GM18508 (cell line): ENCODE results near the gene ACOT4.
"Not testable (repeated sequence)": the region's sequence is repeated elsewhere in the genome, so short reads cannot be mapped to it uniquely, and the experiment has no call there.

Experiments
- ATAC-seq: cut with Tn5 transposase; IDR thresholded peaks from one replicate; pipeline ENCODE4 v1.9.1; 2021; ENCODE audit warnings: moderate number of reproducible peaks; ENCODE audit not compliant: insufficient read depth, unreplicated experiment

ACOT4 gene

DNA sequence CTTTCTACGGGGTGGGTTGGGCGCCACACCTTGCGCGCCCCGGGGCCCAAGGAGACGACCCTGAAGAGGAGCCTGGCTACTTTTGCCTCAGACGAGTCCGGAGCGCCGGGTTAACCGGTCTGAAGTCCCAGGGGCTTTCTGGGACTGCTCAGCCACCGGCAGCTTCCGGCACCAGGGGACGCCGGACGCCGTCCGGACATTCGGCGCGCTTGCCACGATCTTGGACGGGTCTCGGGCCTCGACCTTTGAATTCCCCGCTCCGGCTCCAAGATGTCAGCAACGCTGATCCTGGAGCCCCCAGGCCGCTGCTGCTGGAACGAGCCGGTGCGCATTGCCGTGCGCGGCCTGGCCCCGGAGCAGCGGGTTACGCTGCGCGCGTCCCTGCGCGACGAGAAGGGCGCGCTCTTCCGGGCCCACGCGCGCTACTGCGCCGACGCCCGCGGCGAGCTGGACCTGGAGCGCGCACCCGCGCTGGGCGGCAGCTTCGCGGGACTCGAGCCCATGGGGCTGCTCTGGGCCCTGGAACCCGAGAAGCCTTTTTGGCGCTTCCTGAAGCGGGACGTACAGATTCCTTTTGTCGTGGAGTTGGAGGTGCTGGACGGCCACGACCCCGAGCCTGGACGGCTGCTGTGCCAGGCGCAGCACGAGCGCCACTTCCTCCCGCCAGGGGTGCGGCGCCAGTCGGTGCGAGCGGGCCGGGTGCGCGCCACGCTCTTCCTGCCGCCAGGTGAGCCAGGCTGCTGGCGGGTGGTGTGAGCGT is at the start of gene ACOT4:
ACOT4 (plus strand) TSS at position 184 of the 760 bp plus-strand sequence; CDS start at position 271, 87 bp downstream.
- ATAC-seq, result no peak

- ATAC-seq, result not testable (repeated sequence)
Measured at GRCh38 chr14:73542961-73543360, 48.7 kb upstream of the ACOT4 start.

GRCh38 chr14:73545353-73545752 is 46.3 kb upstream of the ACOT4 start:
- ATAC-seq, result not testable (repeated sequence)

- ATAC-seq, result not testable (repeated sequence)
Measured at GRCh38 chr14:73549097-73549496, 42.6 kb upstream of the ACOT4 start.

DNA sequence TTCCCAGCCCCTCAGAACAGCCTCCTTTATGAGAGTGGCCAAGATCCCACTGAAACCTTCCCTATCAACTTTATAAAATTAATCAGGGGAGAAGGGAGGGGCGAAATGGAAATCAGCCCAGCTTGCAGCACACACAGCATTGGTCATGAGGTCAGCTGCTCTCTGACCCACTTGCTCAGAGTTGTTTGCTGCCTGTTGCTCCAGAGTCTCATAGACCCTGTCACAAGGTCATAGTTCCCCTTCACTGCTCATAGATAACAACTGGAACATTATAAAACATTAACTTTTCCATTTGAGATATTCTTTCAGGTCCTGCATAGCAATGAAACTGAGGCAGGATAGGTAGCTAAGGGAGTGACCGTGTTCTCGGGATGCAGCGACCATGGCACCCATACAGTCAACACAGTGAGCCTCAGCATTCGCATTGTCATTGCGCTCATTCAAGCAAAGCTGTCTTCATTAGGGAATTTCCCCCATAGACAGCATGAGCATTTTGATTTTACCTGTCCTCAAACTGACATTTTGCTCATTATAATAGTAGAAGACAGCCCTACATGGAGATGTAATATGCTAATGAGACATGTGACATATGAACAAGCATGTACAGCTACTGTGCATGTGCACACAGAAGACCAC is 41.7 kb upstream of the ACOT4 start:
- ATAC-seq, result not testable (repeated sequence)

DNA sequence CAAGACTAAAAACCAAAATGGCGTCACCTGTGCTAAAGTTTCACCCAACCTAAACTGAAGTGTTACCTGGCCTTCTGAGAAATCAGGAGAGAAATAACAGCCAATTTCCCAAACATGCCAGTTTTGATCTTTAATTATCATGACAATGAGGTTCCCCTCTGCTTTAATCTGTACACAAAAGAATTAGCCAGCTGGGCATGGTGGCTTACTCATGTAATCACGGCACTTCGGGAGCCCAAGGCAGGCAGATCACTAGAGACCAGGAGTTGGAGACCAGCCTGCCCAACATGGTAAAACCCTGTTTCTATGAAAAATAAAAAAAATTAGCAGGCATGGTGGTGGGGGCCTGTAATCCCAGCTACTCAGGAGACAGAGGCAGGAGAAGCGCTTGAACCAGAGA is 37.8 kb upstream of the ACOT4 start:
- no peak for ATAC-seq

DNA sequence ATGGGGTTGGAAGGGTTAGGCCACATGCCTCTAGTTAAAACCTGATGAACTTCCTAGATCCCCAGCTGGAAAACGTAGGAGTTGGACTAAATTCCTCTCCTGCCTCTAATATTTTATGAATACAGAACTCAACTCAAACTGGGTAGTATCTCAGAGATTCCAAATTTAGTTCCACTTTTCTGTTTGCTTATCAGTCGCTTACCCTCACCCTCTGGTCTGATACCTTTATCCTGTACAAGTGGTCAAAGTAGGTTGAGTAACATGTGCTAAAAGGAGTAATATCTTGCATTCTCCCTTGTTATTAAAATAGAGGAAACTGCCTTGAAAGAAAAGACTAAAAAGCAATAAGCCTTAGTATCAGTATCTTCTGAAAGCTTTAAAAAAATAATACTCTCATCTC is 34.5 kb upstream of the ACOT4 start:
- not testable (repeated sequence) for ATAC-seq

GRCh38 chr14:73558238-73558637 is 33.4 kb upstream of the ACOT4 start:
- not testable (repeated sequence) for ATAC-seq

DNA sequence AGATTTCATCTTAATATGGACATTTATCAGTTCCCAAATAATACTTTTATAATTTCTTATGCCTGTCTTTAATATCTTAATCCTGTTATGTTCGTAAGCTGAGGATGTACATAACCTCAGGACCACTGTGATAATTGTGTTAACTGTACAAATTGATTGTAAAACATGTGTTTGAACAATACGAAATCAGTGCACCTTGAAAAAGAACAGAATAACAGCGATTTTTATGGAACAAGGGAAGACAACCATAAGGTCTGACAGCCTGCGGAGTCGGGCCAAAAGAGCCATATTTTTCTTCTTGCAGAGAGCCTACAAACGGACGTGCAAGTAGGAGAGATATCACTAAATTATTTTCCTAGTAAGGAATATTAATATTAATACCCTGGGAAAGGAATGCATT is 29.4 kb upstream of the ACOT4 start:
- not testable (repeated sequence) for ATAC-seq

DNA sequence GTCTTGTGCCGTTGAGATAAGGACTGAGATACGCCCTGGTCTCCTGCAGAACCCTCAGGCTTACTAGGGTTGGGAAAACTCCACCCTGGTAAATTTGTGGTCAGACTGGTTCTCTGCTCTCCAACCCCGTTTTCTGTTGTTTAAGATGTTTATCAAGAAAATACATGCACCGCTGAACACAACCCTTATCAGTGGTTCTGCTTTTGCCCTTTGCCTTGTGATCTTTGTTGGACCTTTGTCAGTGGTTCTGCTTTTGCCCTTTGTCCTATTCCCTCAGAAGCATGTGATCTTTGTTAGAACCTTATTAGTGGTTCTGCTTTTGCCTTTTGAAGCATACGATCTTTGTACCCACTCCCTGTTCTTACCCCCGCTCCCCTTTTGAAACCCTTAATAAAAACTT is 29.0 kb upstream of the ACOT4 start:
- not testable (repeated sequence) for ATAC-seq

- not testable (repeated sequence) for ATAC-seq
Measured at GRCh38 chr14:73566431-73566830, 25.2 kb upstream of the ACOT4 start.

GRCh38 chr14:73566935-73567334 is 24.7 kb upstream of the ACOT4 start:
- ATAC-seq, result not testable (repeated sequence)

GRCh38 chr14:73567358-73567757 is 24.3 kb upstream of the ACOT4 start:
- no peak for ATAC-seq

DNA sequence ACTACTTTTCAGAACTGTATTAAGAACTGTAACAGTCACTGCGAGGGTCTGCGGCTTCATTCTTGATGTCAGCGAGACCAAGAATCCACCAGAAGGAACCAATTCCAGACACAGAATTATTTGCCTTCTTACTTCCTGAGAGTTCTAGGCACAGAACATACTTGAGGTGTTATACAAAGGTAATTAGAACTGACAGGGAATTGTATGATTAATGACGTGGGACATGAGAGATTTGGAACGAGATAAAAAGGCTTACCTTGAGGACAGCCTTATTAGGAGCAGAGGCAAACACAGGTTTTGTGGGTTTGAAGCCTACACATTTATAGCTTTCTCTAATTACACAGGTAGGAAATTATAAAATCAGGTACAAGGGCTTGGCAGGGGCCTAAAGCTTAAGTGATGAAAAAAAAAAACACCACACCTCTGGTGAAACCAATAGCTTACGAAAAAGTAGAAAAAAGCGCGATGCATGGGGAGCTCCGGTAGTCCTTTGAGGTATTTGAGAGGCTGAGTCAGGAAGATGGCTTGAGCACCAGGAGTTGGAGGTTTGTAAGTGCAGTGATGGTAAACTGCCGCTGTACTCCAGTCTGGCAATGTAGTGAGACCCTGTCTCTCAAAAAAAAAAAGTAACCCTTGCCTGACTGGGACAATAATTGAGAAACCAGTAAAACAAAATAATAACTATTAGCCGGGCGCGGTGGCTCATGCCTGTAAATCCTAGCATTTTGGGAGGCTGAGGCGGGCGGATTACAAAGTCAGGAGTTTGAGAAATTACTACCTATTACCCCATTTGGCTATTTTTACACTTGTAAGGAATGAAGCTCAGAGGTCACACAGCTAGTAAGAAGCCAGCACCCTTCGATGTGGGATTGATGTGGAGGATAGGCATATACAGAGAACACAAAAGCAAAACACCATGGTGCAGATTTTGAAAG is 23.5 kb upstream of the ACOT4 start:
- no peak for ATAC-seq

- ATAC-seq, result not testable (repeated sequence)
Measured at GRCh38 chr14:73568886-73569184, 22.8 kb upstream of the ACOT4 start.

DNA sequence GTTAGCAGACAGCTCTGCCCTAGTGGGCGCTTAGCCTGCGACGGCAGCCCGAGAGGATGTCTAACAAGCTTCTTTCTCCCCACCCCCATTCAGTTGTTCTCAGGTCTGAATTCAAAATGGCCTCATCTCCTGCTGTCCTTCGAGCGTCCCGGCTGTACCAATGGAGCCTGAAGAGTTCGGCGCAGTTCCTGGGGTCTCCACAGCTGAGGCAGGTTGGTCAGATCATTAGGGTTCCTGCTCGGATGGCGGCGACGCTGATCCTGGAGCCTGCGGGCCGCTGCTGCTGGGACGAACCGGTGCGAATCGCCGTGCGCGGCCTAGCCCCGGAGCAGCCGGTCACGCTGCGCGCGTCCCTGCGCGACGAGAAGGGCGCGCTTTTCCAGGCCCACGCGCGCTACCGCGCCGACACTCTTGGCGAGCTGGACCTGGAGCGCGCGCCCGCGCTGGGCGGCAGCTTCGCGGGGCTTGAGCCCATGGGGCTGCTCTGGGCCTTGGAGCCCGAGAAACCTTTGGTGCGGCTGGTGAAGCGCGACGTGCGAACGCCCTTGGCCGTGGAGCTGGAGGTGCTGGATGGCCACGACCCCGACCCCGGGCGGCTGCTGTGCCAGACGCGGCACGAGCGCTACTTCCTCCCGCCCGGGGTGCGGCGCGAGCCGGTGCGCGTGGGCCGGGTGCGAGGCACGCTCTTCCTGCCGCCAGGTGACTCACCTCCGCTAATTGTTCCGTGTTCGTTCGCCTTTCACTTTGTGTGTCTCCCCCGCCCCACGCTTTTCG is 22.3 kb upstream of the ACOT4 start, which contains the start of gene ACOT2:
ACOT2 (plus strand) TSS at position 29 of the 774 bp plus-strand sequence; CDS start at position 57, 28 bp downstream.
- not testable (repeated sequence) for ATAC-seq

GRCh38 chr14:73570913-73571312 is 20.8 kb upstream of the ACOT4 start:
- ATAC-seq, result not testable (repeated sequence)

DNA sequence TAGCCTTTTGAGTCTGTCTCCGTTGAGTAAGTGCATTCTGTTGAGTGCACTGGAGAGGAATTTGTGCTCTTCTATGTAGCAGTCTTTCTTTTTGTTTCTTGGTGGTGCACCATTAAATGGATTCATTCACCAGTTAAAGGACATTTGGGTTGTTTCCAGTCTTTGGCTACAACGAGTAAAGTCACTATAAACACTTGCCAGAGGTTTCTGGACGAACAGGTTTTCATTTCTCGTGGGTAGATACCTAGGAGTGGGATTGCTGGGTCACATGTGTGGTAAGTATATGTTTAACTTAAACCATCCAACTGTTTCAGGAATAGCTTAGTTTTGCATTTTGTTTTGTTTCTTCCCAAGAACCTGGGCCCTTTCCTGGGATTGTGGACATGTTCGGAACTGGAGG is 18.6 kb upstream of the ACOT4 start:
- ATAC-seq, result not testable (repeated sequence)

- ATAC-seq, result not testable (repeated sequence)
Measured at GRCh38 chr14:73573740-73574139, 17.9 kb upstream of the ACOT4 start.

DNA sequence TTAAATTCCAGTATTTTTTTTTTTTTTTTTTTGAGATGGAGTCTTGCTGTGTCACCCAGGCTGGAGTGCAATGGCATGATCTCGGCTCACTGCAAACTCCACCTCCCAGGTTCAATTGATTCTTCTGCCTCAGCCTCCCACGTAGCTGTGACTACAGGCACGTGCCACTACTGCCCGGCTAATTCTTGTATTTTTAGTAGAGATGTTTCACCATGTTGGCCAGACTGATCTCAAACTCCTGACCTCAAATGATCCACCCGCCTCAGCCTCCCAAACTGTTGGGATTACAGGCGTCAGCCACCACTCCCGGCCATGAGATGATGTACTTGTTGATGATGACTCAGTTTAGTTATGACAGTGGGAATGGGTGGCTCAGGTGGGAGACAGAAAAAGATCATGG is 17.4 kb upstream of the ACOT4 start:
- ATAC-seq, result not testable (repeated sequence)
